OCI-LY7 (cell line): ENCODE results near the gene COX19.

Source experiments
- CTCF ChIP-seq: fragments of 200-600 bp; sonication (generic); conservative IDR thresholded peaks from 2 replicates; pipeline ENCODE4 v1.5.1; 2014; ENCODE audit warnings: mild to moderate bottlenecking, antibody characterized with exemption, low read length, moderate library complexity, mixed read lengths
- EZH2phosphoT487 ChIP-seq: fragments of 200-600 bp; sonication (generic); IDR thresholded peaks from 2 replicates; pipeline ENCODE4 v1.6.1; 2018; ENCODE audit warnings: low read depth, borderline replicate concordance, mild to moderate bottlenecking, mixed run types, antibody characterized with exemption, low read length, moderate library complexity, mixed read lengths

- no peak for TF ChIP-seq CTCF
- TF ChIP-seq EZH2phosphoT487 = no peak
Observed at GRCh38 chr7:1024331-1024841, 49.0 kb upstream of the COX19 start.
